PC-3 (cell line): Measurements from ENCODE around the gene FXYD5. TPM values are rescaled to one million over a fixed set of nuclear protein-coding genes. Genes with fewer than 3 reads are reported as not detected.

ENCODE experiments used
- ATAC-seq: fragments of 200-7000 bp; cut with Tn5 transposase; 2 replicates; pipeline ENCODE4 v1.9.1; 2020; ENCODE audit warnings: mild to moderate bottlenecking, moderate library complexity
- BruUV-seq: library from RNA; stranded (reverse); fragments of 400-500 nt; replicated peaks from 2 replicates; lab custom pipeline; 2021; lab: Mats Ljungman, UMichigan
- CTCF ChIA-PET: fragments of 300-600 bp; sonication (Branson Sonifier 250); formaldehyde crosslinking; loops from one replicate; lab custom pipeline; 2022; ENCODE audit warnings: antibody characterized with exemption; lab: Charles Lee
- POLR2A ChIA-PET: fragments of 300-600 bp; sonication (Branson Sonifier 250); formaldehyde crosslinking; loops from one replicate; lab custom pipeline; 2022; ENCODE audit warnings: antibody characterized with exemption; ENCODE audit not compliant: unreplicated experiment; lab: Charles Lee
- DNase-seq: peaks from one replicate; pipeline ENCODE4 v3.0.0-alpha.2; 2015
- H2AFZ ChIP-seq: fragments of 300-600 bp; sonication (generic); 2 replicates; pipeline ENCODE4 v1.6.0; 2016; ENCODE audit warnings: antibody characterized with exemption, low read length
- H3F3A ChIP-seq: fragments of 300-600 bp; sonication (generic); one replicate; pipeline ENCODE4 v1.6.0; 2017; ENCODE audit warnings: antibody characterized with exemption, low read length, control low read depth, mild to moderate bottlenecking; ENCODE audit not compliant: unreplicated experiment
- H3K27ac ChIP-seq: fragments of 300-600 bp; sonication (generic); 2 replicates; pipeline ENCODE4 v1.5.1; 2016; ENCODE audit warnings: mild to moderate bottlenecking, low read length
- H3K27me3 ChIP-seq: fragments of 300-600 bp; sonication (generic); 2 replicates; pipeline ENCODE4 v1.6.1; 2016; ENCODE audit warnings: low read length, mixed read lengths
- H3K36me3 ChIP-seq: fragments of 300-600 bp; sonication (generic); 2 replicates; pipeline ENCODE4 v1.6.1; 2016; ENCODE audit warnings: low read depth, mixed run types, low read length, mixed read lengths
- H3K4me1 ChIP-seq: fragments of 300-600 bp; sonication (generic); 2 replicates; pipeline ENCODE4 v1.5.1; 2016; ENCODE audit warnings: low read length; ENCODE audit not compliant: insufficient read depth
- H3K4me2 ChIP-seq: fragments of 300-600 bp; sonication (generic); 2 replicates; pipeline ENCODE4 v1.6.0; 2016; ENCODE audit warnings: low read length
- H3K4me3 ChIP-seq: fragments of 300-600 bp; sonication (generic); 2 replicates; pipeline ENCODE4 v1.5.1; 2016; ENCODE audit warnings: mild to moderate bottlenecking, low read length, mixed read lengths
- H3K79me2 ChIP-seq: fragments of 300-600 bp; sonication (generic); 2 replicates; pipeline ENCODE4 v1.6.1; 2017; ENCODE audit warnings: low read length, mixed read lengths
- H3K9ac ChIP-seq: fragments of 300-600 bp; sonication (generic); 2 replicates; pipeline ENCODE4 v1.6.0; 2016; ENCODE audit warnings: mild to moderate bottlenecking, low read length
- H3K9me2 ChIP-seq: fragments of 300-600 bp; sonication (generic); replicated peaks from 2 replicates; pipeline ENCODE4 v1.6.1; 2016; ENCODE audit warnings: mixed run types, low read length, mixed read lengths
- H3K9me3 ChIP-seq: fragments of 300-600 bp; sonication (generic); 2 replicates; pipeline ENCODE4 v1.6.1; 2016; ENCODE audit warnings: low read length, mixed read lengths
- H4K20me1 ChIP-seq: fragments of 300-600 bp; sonication (generic); 2 replicates; pipeline ENCODE4 v1.6.1; 2016; ENCODE audit warnings: low read length, mixed read lengths
- CTCF ChIP-seq: fragments of 300-600 bp; sonication (generic); conservative IDR thresholded peaks from 2 replicates; pipeline ENCODE4 v1.5.1; 2017; ENCODE audit warnings: antibody characterized with exemption, low read depth, mild to moderate bottlenecking, low read length
- EZH2 ChIP-seq: fragments of 300-600 bp; sonication (generic); IDR thresholded peaks from one replicate; pipeline ENCODE4 v1.6.1; 2017; ENCODE audit warnings: antibody characterized with exemption, mild to moderate bottlenecking, low read length; ENCODE audit not compliant: unreplicated experiment
- EZH2phosphoT487 ChIP-seq: fragments of 300-600 bp; sonication (generic); IDR thresholded peaks from 2 replicates; pipeline ENCODE4 v1.6.1; 2018; ENCODE audit warnings: mild to moderate bottlenecking, antibody characterized with exemption, low read length, borderline replicate concordance
- intact Hi-C: fragments of 100-400 bp; cut with micrococcal nuclease; formaldehyde crosslinking; loops from 2 replicates; pipeline ENCODE4 v1.9.0; 2023
- total RNA-seq: library from RNA; depleted of rRNA; stranded (reverse); fragments of >200 nt; gene quantifications from 2 replicates; pipeline ENCODE4 v1.2.3, GENCODE V29; 2014

FXYD5 gene
- total RNA-seq, 1 experiment from 2014 or later, result 123 TPM

GRCh38 chr19:35144259-35144599 is 10.3 kb upstream of the FXYD5 start:
- ATAC-seq, result no peak
- H3F3A ChIP-seq, result no peaks in the 10 kb centered on the region
- intact Hi-C loops, result loop anchor here (5.0 to 10.0 kb wide), 2 partner anchors 77 to 101 kb away; partner anchors contain the start of gene LSR
- no peak for DNase-seq
- H3K27ac ChIP-seq, result no peak overlapping the region
- no peak overlapping the region for H3K4me3 ChIP-seq
- H3K27me3 ChIP-seq, result no peaks in the 10 kb centered on the region
- no TSS peak for BruUV-seq
- no peak for TF ChIP-seq CTCF
- TF ChIP-seq EZH2, result no peak
- no peak for TF ChIP-seq EZH2phosphoT487
- H2AFZ ChIP-seq, result no peak overlapping the region
- no peaks in the 10 kb centered on the region for H3K9me3 ChIP-seq
- CTCF ChIA-PET, result no interaction called here
- 0 out of 2 replicates have a peak, but pooled peaks cover 11% of the 10 kb centered on the region for H3K4me1 ChIP-seq
- H4K20me1 ChIP-seq, result no peaks in the 10 kb centered on the region
- no peaks in the 10 kb centered on the region for H3K79me2 ChIP-seq
- POLR2A ChIA-PET, result no interaction called here
- no peak overlapping the region for H3K9ac ChIP-seq
- H3K4me2 ChIP-seq, result no peak overlapping the region
- no peaks in the 10 kb centered on the region for H3K36me3 ChIP-seq
- no peaks in the 10 kb centered on the region for H3K9me2 ChIP-seq

GRCh38 chr19:35144600-35145436 is 9.7 kb upstream of the FXYD5 start:
- Histone ChIP-seq H4K20me1 (no peaks in the 10 kb centered on the region), H3K4me2 (no peak overlapping the region), H3K9ac (no peak overlapping the region), H3K36me3 (no peaks in the 10 kb centered on the region), H3K27ac (no peak overlapping the region), H3K9me2 (no peaks in the 10 kb centered on the region), H3F3A (no peaks in the 10 kb centered on the region), H3K4me3 (no peak overlapping the region), H3K79me2 (no peaks in the 10 kb centered on the region), H2AFZ (no peak overlapping the region), H3K4me1 (0 out of 2 replicates have a peak, but pooled peaks cover 11% of the 10 kb centered on the region), H3K9me3 (no peaks in the 10 kb centered on the region), H3K27me3 (no peaks in the 10 kb centered on the region)
- intact Hi-C loops, result loop anchor here (5.0 to 10.0 kb wide), 2 partner anchors 78 to 100 kb away; partner anchors contain the start of gene LSR
- no peak for TF ChIP-seq CTCF
- TF ChIP-seq EZH2phosphoT487, result no peak
- no peak for TF ChIP-seq EZH2
- BruUV-seq, result no TSS peak
- no peak for ATAC-seq
- POLR2A ChIA-PET, result no interaction called here
- DNase-seq, result peak; percentile 74
- CTCF ChIA-PET, result no interaction called here
